ENCODE measurements around the gene ARHGAP26.

DNA sequence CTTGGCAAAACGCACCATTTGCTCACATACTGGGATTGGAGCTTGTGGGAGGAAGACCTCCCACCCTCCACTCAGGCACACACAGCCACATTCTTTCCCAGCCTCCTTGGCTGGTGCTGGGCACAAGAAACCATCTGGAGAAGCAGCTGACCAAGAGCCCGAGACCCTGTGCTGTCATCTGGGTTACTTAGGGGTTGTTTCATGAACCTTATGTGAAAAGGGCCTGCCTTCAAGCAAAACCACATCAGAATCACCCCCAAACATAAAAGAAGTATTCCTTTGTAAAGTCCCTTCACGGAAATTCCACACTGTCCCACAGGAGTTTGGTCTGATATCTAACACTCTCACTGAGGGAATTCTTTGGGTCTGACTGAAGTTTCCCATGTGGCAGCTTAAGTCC, 461.2 kb downstream of the ARHGAP26 start:
- TF ChIP-seq CTCF (IDR thresholded peaks at IDR 0.05 in 2 of 3, conservative IDR thresholded peaks at IDR 0.05 in 1 of 3; ENCODE audit: borderline replicate concordance in 1 of 3, insufficient read depth in 1 of 3, low read depth in 2 of 3, low read length in 2 of 3) (no peak), CEBPB (IDR thresholded peaks at IDR 0.05; ENCODE audit: low read depth) (no peak), MAX (IDR thresholded peaks at IDR 0.05) (no peak), ZNF274 (IDR thresholded peaks at IDR 0.05; ENCODE audit: low read depth, low read length) (no peak), POLR2A (IDR thresholded peaks at IDR 0.05; ENCODE audit: borderline replicate concordance, extremely low read depth, insufficient read depth, insufficient read length) (no peak), TCF7L2 (IDR thresholded peaks at IDR 0.05; ENCODE audit: borderline replicate concordance, extremely low read depth, insufficient read depth, insufficient read length) (no peak), RAD21 (IDR thresholded peaks at IDR 0.05; ENCODE audit: low read depth) (no peak), EZH2 (IDR thresholded peaks at IDR 0.05) (no peak), JUND (IDR thresholded peaks at IDR 0.05) (no peak), YY1 (IDR thresholded peaks at IDR 0.05; ENCODE audit: extremely low read depth, insufficient replicate concordance, low read depth, low read length) (no peak), POLR2AphosphoS5 (IDR thresholded peaks at IDR 0.05; ENCODE audit: low read depth, low read length) (no peak)
